Occipital lobe (tissue), 3 donors: Measurements from ENCODE around the gene KRTAP26-1. TPM values are rescaled to one million over a fixed set of nuclear protein-coding genes. Genes with fewer than 3 reads are reported as not detected.

Experiments used
- DNase-seq: peaks from one replicate; lab custom pipeline; 2025; lab: John Stamatoyannopoulos, UW
- small RNA-seq: library from RNA; depleted of rRNA; stranded (forward); fragments of <200 nt; gene quantifications from one replicate; pipeline ENCODE3, GENCODE V24; 2014
- total RNA-seq: library from RNA; depleted of rRNA; stranded (reverse); fragments of >200 nt; gene quantifications from one replicate; pipeline ENCODE4 v1.2.3, GENCODE V29; 2014

Gene KRTAP26-1
- total RNA-seq, 1 donor from 2014 or later: not detected

GRCh38 chr21:30271611-30272010 is 48.5 kb downstream of the KRTAP26-1 start:
- DNase-seq: no peak

DNA sequence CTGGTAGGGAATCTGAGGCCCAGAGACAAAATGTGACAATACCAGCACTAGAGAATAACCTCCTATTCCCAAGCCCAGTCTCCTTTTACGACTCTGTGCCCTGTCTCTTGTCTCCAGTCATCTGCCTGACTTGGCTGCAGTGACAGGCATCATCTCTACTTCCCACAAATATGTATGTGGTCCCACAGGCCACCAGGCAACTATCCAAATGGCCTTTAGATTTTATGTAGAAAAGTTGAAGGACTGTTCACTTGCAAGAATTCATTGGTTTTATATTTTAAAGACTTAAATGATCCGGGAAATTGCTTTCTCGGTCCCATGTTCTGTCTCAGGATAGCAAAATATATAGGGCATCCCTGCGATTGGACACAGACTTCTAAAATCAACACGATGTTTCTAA is 49.0 kb downstream of the KRTAP26-1 start:
- no peak for DNase-seq

GRCh38 chr21:30269803-30270530 is 50.1 kb downstream of the KRTAP26-1 start:
- DNase-seq: no peak

Small RNA genes within 50 kb of the gene (small RNA-seq; reads per million reads assigned to genes)
- not detected for gene KRTAP23-1

Other genes with a start within 250 kb of the KRTAP26-1 start
- gene CLDN17, start 153.5 kb downstream of the KRTAP26-1 start, total RNA-seq: not detected
- not detected for gene CLDN8, start 104.2 kb downstream of the KRTAP26-1 start, total RNA-seq
- gene KRTAP24-1, start 37.4 kb downstream of the KRTAP26-1 start, total RNA-seq: not detected
- not detected for gene KRTAP25-1, start 30.8 kb downstream of the KRTAP26-1 start, total RNA-seq
- gene KRTAP27-1, start 17.4 kb upstream of the KRTAP26-1 start, total RNA-seq: not detected
- gene KRTAP23-1, start 28.3 kb upstream of the KRTAP26-1 start, total RNA-seq: not detected
- not detected for gene KRTAP13-2, start 52.0 kb upstream of the KRTAP26-1 start, total RNA-seq
- gene KRTAP13-1, start 75.7 kb upstream of the KRTAP26-1 start, total RNA-seq: not detected
- gene KRTAP13-3, start 105.6 kb upstream of the KRTAP26-1 start, total RNA-seq: not detected
- gene KRTAP13-4, start 109.9 kb upstream of the KRTAP26-1 start, total RNA-seq: not detected
- not detected for gene KRTAP15-1, start 120.0 kb upstream of the KRTAP26-1 start, total RNA-seq
- not detected for gene KRTAP19-1, start 160.1 kb upstream of the KRTAP26-1 start, total RNA-seq
- gene KRTAP19-2, start 167.1 kb upstream of the KRTAP26-1 start, total RNA-seq: not detected
- not detected for gene KRTAP19-3, start 171.7 kb upstream of the KRTAP26-1 start, total RNA-seq
- gene KRTAP19-4, start 176.8 kb upstream of the KRTAP26-1 start, total RNA-seq: not detected
- not detected for gene KRTAP19-5, start 181.8 kb upstream of the KRTAP26-1 start, total RNA-seq
- gene KRTAP19-6, start 221.5 kb upstream of the KRTAP26-1 start, total RNA-seq: not detected
- not detected for gene KRTAP19-7, start 241.0 kb upstream of the KRTAP26-1 start, total RNA-seq